HEK293 (cell line): ENCODE results near the gene GAA.
A peak's percentile ranks its signal among the peaks of the same experiment; 100 is the strongest.

Experiments used
- CTCF ChIA-PET: fragments of 350-600 bp; formaldehyde crosslinking; extraction: SDS; loops from one replicate; lab custom pipeline; 2021; ENCODE audit warnings: antibody characterized with exemption; lab: Yijun Ruan, JAX
- POLR2A ChIA-PET: fragments of 300-600 bp; formaldehyde crosslinking; extraction: SDS; loops from one replicate; lab custom pipeline; 2020; ENCODE audit warnings: antibody characterized with exemption, inconsistent platforms; lab: Yijun Ruan, JAX
- H3K27ac ChIP-seq: fragments of 200-500 bp; sonication (Bioruptor generic); 2 replicates; pipeline ENCODE4 v1.5.1; 2014; ENCODE audit warnings: low read depth, low read length, control low read depth, inconsistent platforms; ENCODE audit errors: extremely low read depth
- H3K36me3 ChIP-seq, 2 experiments: fragments of 200-500 bp in 1 of 2; sonication (Bioruptor generic) in 1 of 2; 1 replicate in 1 of 2; 2 replicates in 1 of 2; pipeline ENCODE4 v1.5.1; 2014 to 2017; ENCODE audit warnings: inconsistent platforms in 2 of 2, low read length in 2 of 2; ENCODE audit not compliant: control insufficient read depth in 2 of 2, insufficient read depth in 1 of 2
- H3K4me1 ChIP-seq: fragments of 200-500 bp; sonication (Bioruptor generic); 2 replicates; pipeline ENCODE4 v1.5.1; 2014; ENCODE audit warnings: mild to moderate bottlenecking, low read length, inconsistent platforms; ENCODE audit not compliant: control insufficient read depth, insufficient read depth
- H3K4me3 ChIP-seq: 2 replicates; pipeline ENCODE4 v1.5.1; 2011; ENCODE audit warnings: low read depth, mild to moderate bottlenecking, control low read depth, low read length, moderate library complexity
- H3K9me3 ChIP-seq: fragments of 200-500 bp; sonication (Bioruptor generic); 2 replicates; pipeline ENCODE4 v1.5.1; 2014; ENCODE audit warnings: low read depth, low read length, inconsistent platforms; ENCODE audit not compliant: control insufficient read depth, insufficient read depth
- ATF2 ChIP-seq: fragments of 450-650 bp; formaldehyde crosslinking; IDR thresholded peaks from 2 replicates; pipeline ENCODE4 v1.5.1; 2016; ENCODE audit warnings: missing biosample characterization, missing genetic modification characterization, low read depth
- FEZF1 ChIP-seq: fragments of 450-650 bp; formaldehyde crosslinking; IDR thresholded peaks from 2 replicates; pipeline ENCODE4 v1.5.1; 2016; ENCODE audit warnings: missing biosample characterization, missing genetic modification characterization
- HOXC10 ChIP-seq: sonication (generic); formaldehyde crosslinking; IDR thresholded peaks from 2 replicates; pipeline ENCODE4 v1.8.1; 2023; ENCODE audit warnings: mild to moderate bottlenecking, missing genetic modification reagents
- PBX3 ChIP-seq: sonication (generic); formaldehyde crosslinking; IDR thresholded peaks from 2 replicates; pipeline ENCODE4 v1.8.1; 2022; ENCODE audit warnings: mild to moderate bottlenecking, moderate library complexity, missing genetic modification reagents
- ZIC2 ChIP-seq: fragments of 450-650 bp; formaldehyde crosslinking; IDR thresholded peaks from 2 replicates; pipeline ENCODE4 v1.5.1; 2016; ENCODE audit warnings: missing biosample characterization, missing genetic modification characterization
- ZNF10 ChIP-seq: fragments of 450-650 bp; formaldehyde crosslinking; IDR thresholded peaks from 2 replicates; pipeline ENCODE4 v1.5.1; 2017; ENCODE audit warnings: missing biosample characterization, missing genetic modification characterization
- ZNF157 ChIP-seq: fragments of 450-650 bp; formaldehyde crosslinking; IDR thresholded peaks from 2 replicates; pipeline ENCODE4 v1.5.1; 2016; ENCODE audit warnings: missing biosample characterization, missing genetic modification characterization
- ZNF211 ChIP-seq: fragments of 450-650 bp; formaldehyde crosslinking; IDR thresholded peaks from 2 replicates; pipeline ENCODE4 v1.5.1; 2016; ENCODE audit warnings: low read depth, missing biosample characterization, missing genetic modification characterization
- ZNF239 ChIP-seq: fragments of 450-650 bp; formaldehyde crosslinking; IDR thresholded peaks from 2 replicates; pipeline ENCODE4 v1.5.1; 2016; ENCODE audit warnings: missing biosample characterization, missing genetic modification characterization
- ZNF529 ChIP-seq: fragments of 450-650 bp; formaldehyde crosslinking; IDR thresholded peaks from 2 replicates; pipeline ENCODE4 v1.5.1; 2017; ENCODE audit warnings: missing genetic modification characterization, missing biosample characterization; ENCODE audit not compliant: insufficient replicate concordance
- ZNF549 ChIP-seq: fragments of 450-650 bp; IDR thresholded peaks from 2 replicates; pipeline ENCODE4 v1.5.1; 2018; ENCODE audit warnings: missing biosample characterization, missing genetic modification characterization, mild to moderate bottlenecking, inconsistent platforms, moderate library complexity
- ZNF645 ChIP-seq: fragments of 450-650 bp; formaldehyde crosslinking; IDR thresholded peaks from 2 replicates; pipeline ENCODE4; 2016; ENCODE audit warnings: missing biosample characterization, missing genetic modification characterization

The GAA gene

GRCh38 chr17:80109713-80110446, 8.5 kb downstream of the GAA start:
- H3K9me3 ChIP-seq: no peaks in the 10 kb centered on the region
- no peaks in the 10 kb centered on the region for H3K4me1 ChIP-seq
- H3K27ac ChIP-seq: no peak overlapping the region
- peaks cover 0 to 26% of the 10 kb centered on the region in 2 experiments; a peak in 2 of 3 replicates for H3K36me3 ChIP-seq
- TF ChIP-seq ZIC2 (tag by site-specific recombination) (no peak), PBX3 (CRISPR knock-in tag) (no peak), ZNF549 (tag by site-specific recombination) (no peak), ZNF10 (0 out of 2 replicates have a peak, but pooled peaks have one; percentile 44), ZNF157 (peak; percentile 57; the same call in 1 of the 2 replicates), ATF2 (tag by site-specific recombination) (peak; percentile 18; the same call in 1 of the 2 replicates), FEZF1 (tag by site-specific recombination) (no peak), ZNF645 (tag by site-specific recombination) (no peak), ZNF239 (tag by site-specific recombination) (no peak)
- POLR2A ChIA-PET: interaction anchor here (1.5 to 1.7 kb wide), 2 partner anchors 9 kb away, joined by 3 to 5 read pairs; partner anchors contain the start of gene GAA
- CTCF ChIA-PET: interaction anchor here (1.1 to 2.7 kb wide), 2 partner anchors 9 kb away, joined by 6 to 12 read pairs; partner anchors contain the start of gene GAA
- no peak overlapping the region for H3K4me3 ChIP-seq

- POLR2A ChIA-PET: interaction anchor here (1.7 kb wide), 1 partner anchor 9 kb away, joined by 5 read pairs; the partner anchor contains the start of gene GAA
- Histone ChIP-seq H3K4me1 (no peaks in the 10 kb centered on the region), H3K4me3 (no peak overlapping the region), H3K9me3 (no peaks in the 10 kb centered on the region), H3K27ac (no peak overlapping the region), H3K36me3 (peaks cover 0 to 26% of the 10 kb centered on the region in 2 experiments; a peak in 2 of 3 replicates)
- CTCF ChIA-PET: interaction anchor here (1.1 to 2.7 kb wide), 2 partner anchors 8 to 9 kb away, joined by 6 to 12 read pairs; partner anchors contain the start of gene GAA
- no peak for TF ChIP-seq HOXC10 (CRISPR knock-in tag)
- no peak for TF ChIP-seq ZNF529 (tag by site-specific recombination)
- no peak for TF ChIP-seq PBX3 (CRISPR knock-in tag)
Observed at GRCh38 chr17:80110447-80110812, 9.0 kb downstream of the GAA start.

GRCh38 chr17:80110927-80111701, 9.7 kb downstream of the GAA start:
- Histone ChIP-seq H3K27ac (no peak overlapping the region), H3K36me3 (peaks cover 0 to 26% of the 10 kb centered on the region in 2 experiments; a peak in 2 of 3 replicates), H3K4me3 (no peak overlapping the region), H3K4me1 (no peaks in the 10 kb centered on the region), H3K9me3 (no peaks in the 10 kb centered on the region)
- TF ChIP-seq ZNF211 (tag by site-specific recombination): no peak
- CTCF ChIA-PET: interaction anchor here (1.1 to 2.7 kb wide), 2 partner anchors 7 to 10 kb away, joined by 6 to 12 read pairs; partner anchors contain the start of gene GAA
- POLR2A ChIA-PET: no interaction called here
